Endothelial cell (in vitro differentiated cells): ENCODE measurements around the gene GALNT2. TPM values are rescaled to one million over a fixed set of nuclear protein-coding genes. Genes with fewer than 3 reads are reported as not detected.

Experiments
- DNase-seq: peaks from one replicate; pipeline ENCODE4 v3.0.0; 2021; ENCODE audit warnings: low spot score
- H3K27ac Mint-ChIP-seq: one replicate; pipeline ENCODE4 v1.8.0; 2021; ENCODE audit warnings: mixed read lengths, inconsistent platforms; ENCODE audit not compliant: unreplicated experiment
- H3K27me3 Mint-ChIP-seq: one replicate; pipeline ENCODE4 v1.8.0; 2021; ENCODE audit warnings: mild to moderate bottlenecking, moderate library complexity, mixed read lengths, inconsistent platforms; ENCODE audit not compliant: unreplicated experiment
- H3K36me3 Mint-ChIP-seq: one replicate; pipeline ENCODE4 v1.8.0; 2021; ENCODE audit warnings: mild to moderate bottlenecking, low read depth, mixed read lengths, inconsistent platforms; ENCODE audit not compliant: unreplicated experiment
- H3K4me1 Mint-ChIP-seq: one replicate; pipeline ENCODE4 v1.8.0; 2021; ENCODE audit warnings: mild to moderate bottlenecking, mixed read lengths, inconsistent platforms; ENCODE audit not compliant: unreplicated experiment
- H3K4me3 Mint-ChIP-seq: one replicate; pipeline ENCODE4 v1.8.0; 2021; ENCODE audit warnings: mild to moderate bottlenecking, mixed read lengths, inconsistent platforms; ENCODE audit not compliant: unreplicated experiment
- H3K9me3 Mint-ChIP-seq: one replicate; pipeline ENCODE4 v1.8.0; 2021; ENCODE audit warnings: mixed read lengths, inconsistent platforms; ENCODE audit not compliant: unreplicated experiment
- total RNA-seq: library from RNA; stranded (reverse); fragmentation: NEBNext Ultra II Directional; extraction: Animal tissue kit (Norgen Biotek cat#: 25700); gene quantifications from one replicate; pipeline ENCODE4 v1.2.1, GENCODE V29; 2021; ENCODE audit not compliant: unreplicated experiment
- TF ChIP-seq, protein P1 (sequence below): fragments of 200-600 bp; sonication (generic); IDR thresholded peaks from one replicate; pipeline ENCODE4 v1.5.0; 2021; ENCODE audit warnings: antibody characterized with exemption; ENCODE audit not compliant: unreplicated experiment

GALNT2 gene
- total RNA-seq, 1 donor from 2014 or later = 74.8 TPM

DNA sequence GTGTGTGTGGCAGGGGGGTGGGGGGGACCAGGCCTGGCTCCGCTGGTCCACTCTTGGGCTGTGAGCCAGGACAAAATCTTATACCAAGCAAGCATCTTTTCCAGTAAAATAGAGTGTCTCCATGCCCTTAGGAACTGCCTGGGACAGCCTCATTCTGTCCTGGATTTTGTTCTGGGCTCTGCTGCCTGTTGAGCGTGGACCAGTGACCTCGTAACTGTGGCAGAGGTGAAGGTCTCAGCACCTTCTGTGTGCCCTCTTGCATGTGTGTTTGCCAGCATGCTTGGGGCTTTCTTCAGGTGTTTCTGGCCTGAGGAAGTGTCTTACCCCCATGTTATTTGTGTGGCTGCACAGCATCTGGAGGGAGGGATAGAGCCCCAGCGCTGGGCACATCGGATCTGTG lies 45.7 kb downstream of the GALNT2 start:
- H3K27ac Mint-ChIP-seq = no peak overlapping the region
- no peak overlapping the region for H3K4me3 Mint-ChIP-seq
- no peaks in the 10 kb centered on the region for H3K9me3 Mint-ChIP-seq
- TF ChIP-seq, protein P1, sequence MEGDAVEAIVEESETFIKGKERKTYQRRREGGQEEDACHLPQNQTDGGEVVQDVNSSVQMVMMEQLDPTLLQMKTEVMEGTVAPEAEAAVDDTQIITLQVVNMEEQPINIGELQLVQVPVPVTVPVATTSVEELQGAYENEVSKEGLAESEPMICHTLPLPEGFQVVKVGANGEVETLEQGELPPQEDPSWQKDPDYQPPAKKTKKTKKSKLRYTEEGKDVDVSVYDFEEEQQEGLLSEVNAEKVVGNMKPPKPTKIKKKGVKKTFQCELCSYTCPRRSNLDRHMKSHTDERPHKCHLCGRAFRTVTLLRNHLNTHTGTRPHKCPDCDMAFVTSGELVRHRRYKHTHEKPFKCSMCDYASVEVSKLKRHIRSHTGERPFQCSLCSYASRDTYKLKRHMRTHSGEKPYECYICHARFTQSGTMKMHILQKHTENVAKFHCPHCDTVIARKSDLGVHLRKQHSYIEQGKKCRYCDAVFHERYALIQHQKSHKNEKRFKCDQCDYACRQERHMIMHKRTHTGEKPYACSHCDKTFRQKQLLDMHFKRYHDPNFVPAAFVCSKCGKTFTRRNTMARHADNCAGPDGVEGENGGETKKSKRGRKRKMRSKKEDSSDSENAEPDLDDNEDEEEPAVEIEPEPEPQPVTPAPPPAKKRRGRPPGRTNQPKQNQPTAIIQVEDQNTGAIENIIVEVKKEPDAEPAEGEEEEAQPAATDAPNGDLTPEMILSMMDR = no peak
- peaks cover 11% of the 10 kb centered on the region for H3K4me1 Mint-ChIP-seq
- no peak for DNase-seq
- peaks cover 3% of the 10 kb centered on the region for H3K27me3 Mint-ChIP-seq
- H3K36me3 Mint-ChIP-seq = peaks cover 15% of the 10 kb centered on the region

DNA sequence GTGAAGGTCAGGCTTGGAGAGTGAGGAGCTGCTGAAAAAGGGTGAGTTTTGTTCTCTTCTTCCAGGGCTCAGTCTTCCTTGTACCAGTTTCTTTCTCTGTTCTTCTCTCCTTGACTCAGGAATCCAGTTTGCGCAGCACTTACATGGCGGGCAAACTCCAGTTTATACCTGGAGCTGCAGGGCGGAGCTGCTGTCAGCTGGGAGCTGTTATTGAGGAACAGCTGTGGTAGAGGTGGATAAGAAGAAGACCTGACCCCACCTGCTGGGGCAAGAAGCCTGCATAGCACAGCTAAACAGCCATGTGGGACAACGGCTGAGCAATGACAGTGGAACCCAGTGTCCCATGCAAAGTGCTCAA lies 46.2 kb downstream of the GALNT2 start:
- H3K27ac Mint-ChIP-seq = no peak overlapping the region
- H3K4me3 Mint-ChIP-seq = no peak overlapping the region
- peaks cover 15% of the 10 kb centered on the region for H3K36me3 Mint-ChIP-seq
- TF ChIP-seq, protein P1 = no peak
- DNase-seq = no peak
- H3K9me3 Mint-ChIP-seq = no peaks in the 10 kb centered on the region
- peaks cover 3% of the 10 kb centered on the region for H3K27me3 Mint-ChIP-seq
- peaks cover 11% of the 10 kb centered on the region for H3K4me1 Mint-ChIP-seq

DNA sequence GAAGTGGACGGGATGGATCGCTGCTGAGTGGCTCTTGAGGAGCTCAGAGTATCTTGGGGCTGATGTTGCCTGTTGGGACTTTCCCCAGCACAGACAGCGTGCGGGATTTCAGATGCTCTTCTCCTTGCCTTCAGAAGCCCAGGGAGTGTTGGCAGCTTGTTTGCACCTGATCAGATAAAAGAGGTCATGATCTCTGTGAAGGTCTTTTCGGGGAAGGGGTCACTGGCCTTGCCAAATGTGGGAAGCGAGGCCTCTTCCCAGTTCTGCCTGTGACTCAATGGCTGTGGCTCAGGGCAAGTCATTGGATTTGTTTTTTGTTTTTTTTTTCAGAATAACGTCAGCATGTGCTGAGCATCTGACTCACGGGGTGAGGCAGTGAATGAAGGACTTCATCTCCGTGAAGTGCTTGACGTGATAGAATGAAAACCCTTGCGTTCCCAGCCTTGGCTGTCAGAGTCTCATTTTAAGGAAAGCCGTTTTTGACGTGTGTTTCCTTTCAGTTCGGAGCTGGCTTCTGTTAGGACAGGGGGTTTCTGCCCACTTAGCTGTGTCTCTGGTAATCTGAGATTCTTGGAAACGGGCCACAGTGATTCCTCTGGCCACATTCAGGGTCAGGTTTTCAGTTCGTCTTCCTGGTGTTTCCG lies 46.7 kb downstream of the GALNT2 start:
- peaks cover 3% of the 10 kb centered on the region for H3K27me3 Mint-ChIP-seq
- no peaks in the 10 kb centered on the region for H3K9me3 Mint-ChIP-seq
- H3K4me1 Mint-ChIP-seq = peaks cover 11% of the 10 kb centered on the region
- no peak overlapping the region for H3K27ac Mint-ChIP-seq
- TF ChIP-seq, protein P1 = no peak
- H3K36me3 Mint-ChIP-seq = peaks cover 15% of the 10 kb centered on the region
- peak overlapping the region; percentile 33 for H3K4me3 Mint-ChIP-seq
- no peak for DNase-seq

DNA sequence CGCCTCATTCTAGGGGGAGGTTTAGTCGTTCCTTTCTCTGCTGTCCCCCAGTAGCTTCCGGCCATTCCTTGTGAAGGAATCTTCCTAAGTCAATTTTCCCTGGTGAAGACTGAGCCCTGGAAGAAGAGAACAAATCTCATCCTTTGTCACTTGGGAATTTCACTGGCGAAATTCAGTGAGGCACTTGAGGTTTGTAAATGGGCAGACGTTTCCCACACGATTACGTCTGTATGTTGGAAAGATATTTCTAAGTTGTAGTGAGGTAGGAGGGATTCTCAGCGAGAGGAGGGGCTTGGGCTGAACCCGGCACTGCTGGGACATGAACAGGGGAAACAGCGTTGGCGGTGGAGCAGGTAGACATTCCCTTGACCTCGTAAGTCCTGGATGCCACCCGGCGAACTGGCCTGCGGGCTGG lies 47.2 kb downstream of the GALNT2 start:
- Mint-ChIP-seq H3K4me1 (peaks cover 12% of the 10 kb centered on the region), H3K36me3 (peaks cover 15% of the 10 kb centered on the region), H3K27me3 (peaks cover 3% of the 10 kb centered on the region), H3K27ac (peak overlapping the region; percentile 36), H3K9me3 (no peaks in the 10 kb centered on the region), H3K4me3 (peak overlapping the region; percentile 33)
- no peak for DNase-seq
- TF ChIP-seq, protein P1 = no peak

DNA sequence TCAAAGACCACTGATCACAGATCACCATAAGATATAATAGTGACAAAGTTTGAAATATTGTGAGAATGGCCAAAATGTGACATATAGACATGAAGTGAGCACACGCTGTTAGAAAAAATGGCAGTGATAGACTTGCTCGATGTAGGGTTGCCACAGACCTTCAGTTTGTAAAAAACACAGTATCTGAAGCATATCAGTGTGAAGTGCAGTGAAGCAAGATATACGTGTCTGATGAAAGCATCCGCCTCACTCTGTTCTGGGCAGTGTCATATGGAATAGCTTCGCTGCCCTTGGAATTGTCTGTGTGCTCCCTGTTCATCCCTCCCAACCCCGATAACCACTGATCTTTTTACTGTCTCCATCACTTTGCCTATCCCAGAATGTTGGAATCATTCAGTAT lies 50.7 kb downstream of the GALNT2 start:
- peaks cover 3% of the 10 kb centered on the region for H3K27me3 Mint-ChIP-seq
- no peak overlapping the region for H3K27ac Mint-ChIP-seq
- H3K36me3 Mint-ChIP-seq = peaks cover 21% of the 10 kb centered on the region
- TF ChIP-seq, protein P1 = no peak
- no peak overlapping the region for H3K4me3 Mint-ChIP-seq
- peaks cover 17% of the 10 kb centered on the region for H3K4me1 Mint-ChIP-seq
- no peak for DNase-seq
- no peaks in the 10 kb centered on the region for H3K9me3 Mint-ChIP-seq
